HepG2 (cell line): ENCODE measurements around the gene WNT5B. TPM values are rescaled to one million over a fixed set of nuclear protein-coding genes. Genes with fewer than 3 reads are reported as not detected.
"Not testable (repeated sequence)": the region's sequence is repeated elsewhere in the genome, so short reads cannot be mapped to it uniquely, and the experiment has no call there.

ENCODE experiments used
- ATAC-seq: fragments of 200-7000 bp; cut with Tn5 transposase; 3 replicates; pipeline ENCODE4 v1.9.1; 2020; ENCODE audit warnings: mild to moderate bottlenecking, moderate library complexity
- BruUV-seq: library from RNA; stranded (reverse); fragments of 400-500 nt; replicated peaks from 2 replicates; lab custom pipeline; 2021; lab: Mats Ljungman, UMichigan
- CTCF ChIA-PET: fragments of 300-600 bp; formaldehyde crosslinking; extraction: SDS; loops from one replicate; lab custom pipeline; 2021; ENCODE audit warnings: low total read pairs, inconsistent platforms, low intra/inter-chr PET ratio; lab: Yijun Ruan, JAX
- POLR2A ChIA-PET: fragments of 350-600 bp; sonication (Branson Sonifier 250); formaldehyde crosslinking; loops from one replicate; lab custom pipeline; 2020; ENCODE audit warnings: antibody characterized with exemption, inconsistent platforms; lab: Yijun Ruan, JAX
- DNase-seq: peaks from one replicate; pipeline ENCODE4 v3.0.0-alpha.2; 2015; ENCODE audit warnings: low spot score
- FAIRE-seq: peaks from 3 replicates; lab custom pipeline; 2011; peaks lifted over from hg19 to GRCh38; lab: Jason Lieb, UNC
- H2AFZ ChIP-seq: one replicate; pipeline ENCODE4 v1.6.1; 2011; ENCODE audit warnings: low read length, inconsistent platforms
- H3K27ac ChIP-seq: fragments of 300-600 bp; 3 replicates; pipeline ENCODE4 v1.8.0; 2011; ENCODE audit warnings: mixed run types, mild to moderate bottlenecking, mixed read lengths, low read length, inconsistent platforms; ENCODE audit not compliant: insufficient read depth; ENCODE audit errors: extremely low read length
- H3K27me3 ChIP-seq, 2 experiments: fragments of 200-600 bp in 1 of 2; 2 replicates in 1 of 2; 3 replicates in 1 of 2; pipeline versions ENCODE4 v1.6.0 to v1.8.0; 2011; ENCODE audit warnings: low read length in 2 of 2, mild to moderate bottlenecking in 2 of 2, moderate library complexity in 2 of 2, inconsistent platforms in 1 of 2; ENCODE audit not compliant: insufficient read depth in 2 of 2, control insufficient read depth in 1 of 2
- H3K36me3 ChIP-seq, 2 experiments: fragments of 200-600 bp in 1 of 2; replicated peaks in 1 of 2; 2 replicates in 1 of 2; 3 replicates in 1 of 2; pipeline versions ENCODE4 v1.5.1 to v1.8.0; 2011; ENCODE audit warnings: low read length in 2 of 2, inconsistent platforms in 1 of 2; ENCODE audit not compliant: insufficient read depth in 2 of 2, control insufficient read depth in 1 of 2
- H3K4me1 ChIP-seq: 2 replicates; pipeline ENCODE4 v1.5.1; 2012; ENCODE audit warnings: low read length, inconsistent platforms; ENCODE audit not compliant: insufficient read depth
- H3K4me2 ChIP-seq: 2 replicates; pipeline ENCODE4 v1.6.0; 2011; ENCODE audit warnings: low read depth, low read length, inconsistent platforms
- H3K4me3 ChIP-seq, 3 experiments: fragments of 200-600 bp in 1 of 3; sonication (generic), shearing (Covaris generic) in 1 of 3; replicated peaks in 1 of 3; 2 replicates each; pipeline ENCODE4 v1.5.1; 2011 to 2016; ENCODE audit warnings: low read length in 3 of 3, inconsistent platforms in 2 of 3, low read depth in 2 of 3, mild to moderate bottlenecking in 2 of 3, control low read depth in 1 of 3, mixed read lengths in 1 of 3; ENCODE audit not compliant: insufficient read depth in 1 of 3
- H3K79me2 ChIP-seq: one replicate; pipeline ENCODE4 v1.6.1; 2011; ENCODE audit warnings: low read length, inconsistent platforms; ENCODE audit not compliant: insufficient read depth
- H3K9ac ChIP-seq: 2 replicates; pipeline ENCODE4 v1.6.0; 2011; ENCODE audit warnings: mild to moderate bottlenecking, low read depth, low read length, inconsistent platforms; ENCODE audit not compliant: insufficient read depth
- H3K9me3 ChIP-seq: 2 replicates; pipeline ENCODE4 v1.5.1; 2012; ENCODE audit warnings: mild to moderate bottlenecking, low read length
- H4K20me1 ChIP-seq: 2 replicates; pipeline ENCODE4 v1.6.0; 2011; ENCODE audit warnings: inconsistent platforms, mild to moderate bottlenecking, low read length, moderate library complexity; ENCODE audit not compliant: insufficient read depth
- ZNF121 ChIP-seq: sonication (generic); formaldehyde crosslinking; IDR thresholded peaks from 2 replicates; pipeline ENCODE4 v1.5.0; 2020; ENCODE audit warnings: mild to moderate bottlenecking, missing genetic modification reagents
- ZNF318 ChIP-seq: sonication (generic); formaldehyde crosslinking; IDR thresholded peaks from 2 replicates; pipeline ENCODE4 v1.4.0; 2020; ENCODE audit warnings: mild to moderate bottlenecking, missing genetic modification reagents
- ZNF460 ChIP-seq: sonication (generic); formaldehyde crosslinking; IDR thresholded peaks from 2 replicates; pipeline ENCODE4 v1.5.1; 2020; ENCODE audit warnings: missing genetic modification reagents, mild to moderate bottlenecking, borderline replicate concordance
- ZNF770 ChIP-seq: sonication (generic); formaldehyde crosslinking; IDR thresholded peaks from 2 replicates; pipeline ENCODE4 v1.5.0; 2020; ENCODE audit warnings: mild to moderate bottlenecking, missing genetic modification reagents
- WGBS: methylation state at CpG from one replicate; pipeline ENCODE4 v1.1.6; 2017; ENCODE audit warnings: low lambda C conversion rate; 5-methylcytosine and 5-hydroxymethylcytosine counted together
- in situ Hi-C: cut with HindIII; loops from 2 replicates; pipeline ENCODE4 v1.10.0; 2017; ENCODE audit warnings: low pct_unique_long_range_greater_than_20kb; ENCODE audit not compliant: extremely low pct_ligation_motif_present
- intact Hi-C: fragments of 100-400 bp; cut with micrococcal nuclease; formaldehyde crosslinking; loops from one replicate; pipeline ENCODE4 v1.10.0; 2022; ENCODE audit not compliant: unreplicated experiment
- polyA plus RNA-seq, 8 experiments: library from polyadenylated mRNA; depleted of rRNA in 3 of 8; stranded (reverse) in 7 of 8; unstranded in 1 of 8; fragments of >200 nt; fragmentation: Illumina TruSeq in 4 of 8; extraction: Trizol in 4 of 8; gene quantifications; 2 replicates each; pipeline versions ENCODE4 v1.2.1 to v1.2.3, GENCODE V29; 2011 to 2016; ENCODE audit warnings: low read depth in 4 of 8, missing spikeins in 1 of 8, mixed read lengths in 1 of 8; ENCODE audit not compliant: insufficient read depth in 1 of 8
- total RNA-seq, 5 experiments: library from RNA; depleted of rRNA; stranded (reverse); fragments of >200 nt; fragmentation: Illumina TruSeq; extraction: Trizol; gene quantifications; 2 replicates each; pipeline ENCODE4 v1.2.3, GENCODE V29; 2016; ENCODE audit warnings: low read depth in 1 of 5

Gene WNT5B
- total and polyA plus RNA-seq, 2 of the 13 experiments (the other 11 are each of a cell fraction or from before 2014, with no cell fraction given) = 0.04 TPM; not detected in 1

- no peak for TF ChIP-seq ZNF318
- TF ChIP-seq ZNF460 (CRISPR knock-in tag) = 0 out of 2 replicates have a peak, but pooled peaks have one; percentile 32
Observed at GRCh38 chr12:1692895-1693610, 64.0 kb downstream of the WNT5B start (continued).

GRCh38 chr12:1695097-1695496, 66.1 kb downstream of the WNT5B start:
- DNase-seq, intact Hi-C loops: not testable (repeated sequence)
- H4K20me1 ChIP-seq = peaks cover 76% of the 10 kb centered on the region
- WGBS = 88% methylated on average over 8 of the region's 8 CpGs
- TF ChIP-seq ZNF770 (CRISPR knock-in tag) = peak; percentile 80
- peak; percentile 53; the same call in 1 of the 2 replicates for TF ChIP-seq ZNF121
- TF ChIP-seq, all 625 proteins: peak for 2; not testable (repeated sequence) for 623
- Histone ChIP-seq H3K4me2 (peak overlapping the region; percentile 34; the same call in 1 of the 2 replicates), H3K79me2 (peaks cover 90% of the 10 kb centered on the region), H3K4me1 (peaks cover 78% of the 10 kb centered on the region)
- H3K36me3 ChIP-seq, H3K27me3 ChIP-seq, FAIRE-seq, CTCF ChIA-PET, BruUV-seq, in situ Hi-C loops, H3K27ac ChIP-seq, H3K9me3 ChIP-seq, H3K9ac ChIP-seq, POLR2A ChIA-PET, H2AFZ ChIP-seq, ATAC-seq, H3K4me3 ChIP-seq: not testable (repeated sequence)
